DMS53 treated with DMSO at 0.1 percent for 48 hours (cell line): Measurements from ENCODE around the gene VOPP1.
"Not testable (repeated sequence)": the region's sequence is repeated elsewhere in the genome, so short reads cannot be mapped to it uniquely, and the experiment has no call there.

Source experiments
- DNase-seq: peaks from one replicate; lab custom pipeline; 2025; ENCODE audit not compliant: unreplicated experiment; lab: John Stamatoyannopoulos, UW

Gene VOPP1

GRCh38 chr7:55490099-55490498 lies 82.2 kb downstream of the VOPP1 start:
- no peak for DNase-seq

GRCh38 chr7:55489552-55489951 lies 82.8 kb downstream of the VOPP1 start:
- no peak for DNase-seq

GRCh38 chr7:55488804-55489340 lies 83.4 kb downstream of the VOPP1 start:
- DNase-seq: no peak

GRCh38 chr7:55488216-55488615 lies 84.1 kb downstream of the VOPP1 start:
- no peak for DNase-seq

- DNase-seq: no peak
Measured at GRCh38 chr7:55486991-55487390, 85.3 kb downstream of the VOPP1 start.

- no peak for DNase-seq
Measured at GRCh38 chr7:55486192-55486590, 86.1 kb downstream of the VOPP1 start.

GRCh38 chr7:55485501-55486191 lies 86.7 kb downstream of the VOPP1 start:
- no peak for DNase-seq

- DNase-seq: no peak
Measured at GRCh38 chr7:55484834-55485233, 87.5 kb downstream of the VOPP1 start.

- no peak for DNase-seq
Measured at GRCh38 chr7:55484241-55484640, 88.1 kb downstream of the VOPP1 start.

- no peak for DNase-seq
Measured at GRCh38 chr7:55483046-55483445, 89.3 kb downstream of the VOPP1 start.

- DNase-seq: no peak
Measured at GRCh38 chr7:55481155-55481554, 91.1 kb downstream of the VOPP1 start.

GRCh38 chr7:55478700-55479099 lies 93.6 kb downstream of the VOPP1 start:
- DNase-seq: no peak

- DNase-seq: no peak
Measured at GRCh38 chr7:55477781-55478374, 94.4 kb downstream of the VOPP1 start.

GRCh38 chr7:55476852-55477780 lies 95.2 kb downstream of the VOPP1 start:
- DNase-seq: no peak

GRCh38 chr7:55475855-55476803 lies 96.2 kb downstream of the VOPP1 start:
- no peak for DNase-seq

- DNase-seq: no peak
Measured at GRCh38 chr7:55474944-55475854, 97.1 kb downstream of the VOPP1 start.

GRCh38 chr7:55473932-55474331 lies 98.4 kb downstream of the VOPP1 start:
- DNase-seq: no peak

GRCh38 chr7:55472928-55473725 lies 99.2 kb downstream of the VOPP1 start:
- DNase-seq: no peak

- DNase-seq: not testable (repeated sequence)
Measured at GRCh38 chr7:55472406-55472805, 99.9 kb downstream of the VOPP1 start.
